Activated gamma-delta T cell treated with Interleukin-2 at 50 U/mL for 16 hours (primary cell): ENCODE results near the gene MRPL24.

Source experiments
- DNase-seq: peaks from one replicate; pipeline ENCODE4 v3.0.0-alpha.2; 2020

MRPL24 gene

GRCh38 chr1:156690675-156691036 is 50.2 kb downstream of the MRPL24 start:
- no peak for DNase-seq

DNA sequence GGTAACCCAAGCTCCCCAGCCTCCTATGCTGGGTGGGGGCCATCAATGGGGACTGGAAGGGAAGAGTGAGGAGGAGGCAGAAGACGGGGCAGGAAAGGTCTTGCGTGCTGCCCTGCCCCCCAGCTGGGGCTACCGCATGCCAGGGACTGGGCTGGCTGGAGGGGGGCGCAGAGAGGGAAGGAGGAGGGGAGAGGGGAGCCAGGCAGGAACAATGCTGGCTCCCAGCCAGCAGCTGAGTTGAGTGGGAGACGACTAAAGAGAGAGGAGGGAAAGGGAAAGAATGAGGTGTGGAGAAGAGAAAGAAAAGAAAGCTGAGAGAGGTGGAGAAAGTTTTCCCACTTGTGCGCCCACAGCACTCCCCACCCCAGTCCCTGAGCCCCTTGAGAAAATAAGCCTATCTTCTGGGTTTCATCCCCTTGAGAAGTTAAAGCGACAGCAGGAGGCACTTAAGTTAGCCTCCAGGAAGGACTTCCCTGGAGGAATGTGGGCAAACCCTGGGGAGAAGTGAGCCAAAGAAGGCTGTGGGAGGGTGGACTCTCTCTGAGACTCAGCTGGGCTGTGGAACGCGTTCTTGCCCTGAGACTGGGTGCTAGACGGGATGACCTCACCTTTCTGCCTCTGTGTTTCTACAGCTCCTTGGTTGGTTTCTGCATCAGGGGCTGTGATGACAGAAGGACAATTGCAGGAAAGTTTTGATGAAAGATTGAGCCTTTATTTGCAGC is 50.8 kb downstream of the MRPL24 start:
- DNase-seq, result no peak

DNA sequence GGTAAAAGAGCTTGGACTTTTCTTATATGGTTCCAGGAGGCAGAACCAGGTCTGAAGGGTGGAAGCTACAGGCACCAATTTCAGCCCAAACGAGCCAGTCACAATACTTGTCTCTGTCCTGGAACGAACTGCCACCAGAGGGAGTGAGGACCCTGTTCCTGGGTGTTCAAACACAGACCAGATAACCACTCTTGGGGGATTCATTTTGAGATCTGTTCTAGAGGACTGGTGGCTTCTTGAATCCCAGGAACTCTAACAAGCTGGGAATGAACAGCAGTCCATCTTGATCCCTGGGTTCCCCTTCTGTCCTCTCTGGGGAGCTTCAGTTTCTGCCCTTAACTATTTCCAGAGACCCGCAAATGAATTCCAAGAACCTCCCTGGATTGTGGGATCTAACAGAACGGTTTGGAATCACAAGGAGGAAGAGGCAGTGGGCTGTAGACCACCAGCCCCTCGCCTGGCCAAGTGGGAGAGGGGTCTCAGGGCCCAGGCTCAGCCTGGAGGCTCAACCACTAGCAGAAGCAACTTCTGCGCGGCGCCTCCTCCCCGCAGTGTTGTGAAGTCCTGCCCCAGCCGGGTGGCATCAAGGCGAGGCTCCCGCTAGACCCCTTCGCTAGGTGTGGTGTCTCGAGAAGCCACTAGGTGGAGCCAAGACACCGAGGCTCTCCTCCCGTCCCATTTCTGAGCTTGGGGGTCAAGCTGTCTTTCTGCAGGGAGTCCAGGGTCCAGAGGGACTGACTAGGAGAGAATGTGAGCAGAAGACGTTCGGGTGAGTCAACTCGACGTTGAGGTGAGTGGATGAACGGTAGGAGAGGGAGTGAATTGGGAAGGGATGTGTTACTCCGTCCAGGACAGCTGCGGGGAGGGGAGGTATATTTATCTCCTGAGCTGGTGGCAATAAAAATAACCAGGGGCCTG is 51.6 kb downstream of the MRPL24 start:
- DNase-seq, result peak; percentile 75
